ENCODE measurements around the gene FBXW4. TPM values are rescaled to one million over a fixed set of nuclear protein-coding genes. Genes with fewer than 3 reads are reported as not detected.

The FBXW4 gene
- total RNA-seq, 4 donors from 2014 or later, result 57.0 to 84.8 (median 65.2) TPM

- WGBS, 2 donors, result 63 to 64% methylated on average over 7 of the region's 7 CpGs
Measured at GRCh38 chr10:101567165-101568006, 127.6 kb downstream of the FBXW4 start.

GRCh38 chr10:101566333-101567164, 128.4 kb downstream of the FBXW4 start:
- no peak for DNase-seq (ENCODE audit: low spot score in 2 of 2)

More at GRCh38 chr10:101567165-101568006, 127.6 kb downstream of the FBXW4 start:
- TF ChIP-seq POLR2A (IDR thresholded peaks at IDR 0.05) (no peak), EP300 (IDR thresholded peaks at IDR 0.05) (no peak)
- DNase-seq (ENCODE audit: low spot score in 2 of 2), result no peak
- Histone ChIP-seq H3K4me3 (no peak overlapping the region), H3K27me3 (peaks cover 4 to 76% of the 10 kb centered on the region in 2 donors), H3K9me3 (peaks cover 0 to 4% (median 0%) of the 10 kb centered on the region in 4 donors), H3K27ac (no peak overlapping the region), H3K4me1 (peaks cover 0 to 29% (median 12%) of the 10 kb centered on the region in 4 donors), H3K36me3 (peaks cover 0 to 4% (median 0%) of the 10 kb centered on the region in 3 donors)

GRCh38 chr10:101565936-101566332, 129.0 kb downstream of the FBXW4 start:
- Histone ChIP-seq H3K27ac (no peak overlapping the region), H3K27me3 (peaks cover 4 to 90% of the 10 kb centered on the region in 2 donors), H3K36me3 (no peaks in the 10 kb centered on the region), H3K4me3 (no peak overlapping the region), H3K4me1 (peaks cover 0 to 26% (median 12%) of the 10 kb centered on the region in 4 donors), H3K9me3 (no peaks in the 10 kb centered on the region)
- TF ChIP-seq EP300 (IDR thresholded peaks at IDR 0.05) (no peak), POLR2A (IDR thresholded peaks at IDR 0.05) (no peak), CTCF (IDR thresholded peaks at IDR 0.05) (no peak)
- DNase-seq (ENCODE audit: low spot score in 2 of 2), result no peak
- WGBS, 2 donors, result 62 to 66% methylated on average over 8 of the region's 8 CpGs

More at GRCh38 chr10:101566333-101567164, 128.4 kb downstream of the FBXW4 start:
- peaks cover 0 to 29% (median 12%) of the 10 kb centered on the region in 4 donors for H3K4me1 ChIP-seq
- no peak overlapping the region for H3K27ac ChIP-seq
- whole genome bisulfite sequencing, 2 donors, result 17 to 35% methylated on average over 21 to 59 of the region's 59 CpGs
- H3K9me3 ChIP-seq, result no peaks in the 10 kb centered on the region
- H3K36me3 ChIP-seq, result no peaks in the 10 kb centered on the region
- peak overlapping the region in 1 of 4 donors; percentile 6 for H3K4me3 ChIP-seq
- peaks cover 4 to 84% of the 10 kb centered on the region in 2 donors for H3K27me3 ChIP-seq
- no peak for TF ChIP-seq EP300 (IDR thresholded peaks at IDR 0.05)
- TF ChIP-seq POLR2A (IDR thresholded peaks at IDR 0.05), result no peak
- TF ChIP-seq CTCF (IDR thresholded peaks at IDR 0.05), result no peak

- Histone ChIP-seq H3K27me3 (peaks cover 4 to 95% of the 10 kb centered on the region in 2 donors), H3K4me1 (peaks cover 0 to 21% (median 8%) of the 10 kb centered on the region in 4 donors), H3K9me3 (no peaks in the 10 kb centered on the region), H3K27ac (no peak overlapping the region), H3K4me3 (no peak overlapping the region), H3K36me3 (no peaks in the 10 kb centered on the region)
- TF ChIP-seq POLR2A (IDR thresholded peaks at IDR 0.05) (no peak), CTCF (IDR thresholded peaks at IDR 0.05) (no peak), EP300 (IDR thresholded peaks at IDR 0.05) (no peak)
- no peak for DNase-seq (ENCODE audit: low spot score in 2 of 2)
- 87 to 89% methylated on average over 5 of the region's 5 CpGs for WGBS, 2 donors
Measured at GRCh38 chr10:101565370-101565900, 129.5 kb downstream of the FBXW4 start.

- no peak overlapping the region for H3K27ac ChIP-seq
- TF ChIP-seq EP300 (IDR thresholded peaks at IDR 0.05) (no peak), POLR2A (IDR thresholded peaks at IDR 0.05) (no peak), CTCF (IDR thresholded peaks at IDR 0.05) (no peak)
- H3K27me3 ChIP-seq, result peaks cover 0 to 98% of the 10 kb centered on the region in 2 donors
- no peak overlapping the region for H3K4me3 ChIP-seq
- H3K9me3 ChIP-seq, result no peaks in the 10 kb centered on the region
- H3K36me3 ChIP-seq, result no peaks in the 10 kb centered on the region
- WGBS, 2 donors, result 71 to 73% methylated on average over 15 of the region's 15 CpGs
- H3K4me1 ChIP-seq, result peaks cover 0 to 12% (median 3%) of the 10 kb centered on the region in 4 donors
- DNase-seq (ENCODE audit: low spot score in 2 of 2), result no peak
Measured at GRCh38 chr10:101564490-101564991, 130.4 kb downstream of the FBXW4 start.
